Measurements from ENCODE around the gene FAM25G.

- no peak for TF ChIP-seq CTCF (IDR thresholded peaks at IDR 0.05)
- no peak for TF ChIP-seq POLR2A (IDR thresholded peaks at IDR 0.05)
Observed at GRCh38 chr10:47456079-47456785, 35.3 kb downstream of the FAM25G start.
